Measurements from ENCODE around the gene TMEM184A.
A peak's percentile ranks its signal among the peaks of the same experiment; 100 is the strongest.

Gene TMEM184A

GRCh38 chr7:1550005-1550845 is 5.8 kb downstream of the TMEM184A start:
- no peak for DNase-seq

DNA sequence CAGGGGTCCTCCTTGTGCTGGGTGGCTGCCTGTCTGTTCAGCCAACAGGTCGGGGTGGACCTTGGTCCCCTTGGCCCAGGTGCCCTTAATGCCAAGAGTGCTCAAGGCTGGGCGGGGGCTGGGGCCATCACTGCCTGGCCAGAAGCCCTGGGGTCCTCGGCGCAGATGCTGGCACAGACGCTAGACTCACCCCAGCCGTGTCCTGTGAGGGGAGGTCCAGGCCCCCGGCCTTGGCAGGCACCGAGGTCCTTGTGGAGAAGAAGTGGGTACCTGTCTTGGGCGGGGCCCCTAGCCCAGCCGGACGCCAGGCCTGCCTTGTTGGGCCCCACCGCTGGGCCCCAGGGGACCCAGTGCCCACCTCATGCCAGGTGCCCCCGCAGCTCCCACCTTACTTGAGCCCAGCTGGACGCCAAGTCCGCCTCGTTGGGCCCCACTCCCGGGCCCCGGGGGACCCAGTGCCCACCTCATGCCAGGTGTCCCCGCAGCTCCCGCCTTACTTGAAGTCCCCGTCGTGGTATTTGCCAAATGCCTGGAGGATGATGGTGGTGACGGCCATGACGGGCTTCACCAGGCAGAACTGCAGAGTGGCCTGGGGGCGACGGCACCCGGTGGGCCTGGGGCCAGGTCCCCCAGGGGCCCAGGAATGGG is 6.5 kb downstream of the TMEM184A start:
- no peak for DNase-seq

DNA sequence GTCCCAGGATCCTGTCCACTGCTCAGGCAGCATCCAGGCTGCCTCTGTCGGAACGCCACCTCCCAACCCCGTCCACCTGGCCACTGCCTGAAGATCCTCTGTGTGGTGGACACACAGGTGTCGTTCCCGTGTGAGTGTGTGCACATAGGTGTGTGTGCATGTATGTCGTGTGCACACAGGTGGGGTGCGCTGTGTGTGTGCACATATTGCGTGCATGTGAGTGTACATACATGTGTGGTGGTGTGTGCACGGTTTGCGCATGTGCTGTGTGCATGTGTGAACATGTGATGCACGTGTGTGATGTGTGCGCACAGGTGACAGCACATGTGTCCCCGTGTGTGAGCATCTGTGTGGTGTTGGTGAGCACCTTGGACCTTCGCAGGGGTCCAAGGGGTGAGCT is 7.1 kb downstream of the TMEM184A start:
- DNase-seq, result no peak

DNA sequence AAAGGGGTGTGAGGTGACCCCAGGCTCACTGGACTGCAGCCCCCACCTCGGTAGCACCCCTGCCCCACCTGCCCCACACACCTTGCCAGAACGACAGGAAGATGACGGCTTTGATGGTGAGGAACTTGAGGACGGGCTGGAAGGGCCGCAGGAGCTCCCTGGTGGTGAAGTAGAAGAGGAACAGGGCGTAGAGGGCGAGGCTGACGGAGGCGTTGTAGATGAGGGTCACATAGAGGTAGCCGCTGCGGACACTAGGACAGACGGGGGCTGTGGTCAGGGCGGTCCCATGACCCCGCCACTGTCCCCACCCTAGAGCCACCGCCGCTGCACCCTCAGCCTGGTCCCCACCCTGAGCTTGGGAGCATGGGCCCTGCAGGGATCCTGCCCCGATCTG is 7.6 kb downstream of the TMEM184A start:
- DNase-seq, result peak in 2 of 6 experiments; percentile 25 to 28

DNA sequence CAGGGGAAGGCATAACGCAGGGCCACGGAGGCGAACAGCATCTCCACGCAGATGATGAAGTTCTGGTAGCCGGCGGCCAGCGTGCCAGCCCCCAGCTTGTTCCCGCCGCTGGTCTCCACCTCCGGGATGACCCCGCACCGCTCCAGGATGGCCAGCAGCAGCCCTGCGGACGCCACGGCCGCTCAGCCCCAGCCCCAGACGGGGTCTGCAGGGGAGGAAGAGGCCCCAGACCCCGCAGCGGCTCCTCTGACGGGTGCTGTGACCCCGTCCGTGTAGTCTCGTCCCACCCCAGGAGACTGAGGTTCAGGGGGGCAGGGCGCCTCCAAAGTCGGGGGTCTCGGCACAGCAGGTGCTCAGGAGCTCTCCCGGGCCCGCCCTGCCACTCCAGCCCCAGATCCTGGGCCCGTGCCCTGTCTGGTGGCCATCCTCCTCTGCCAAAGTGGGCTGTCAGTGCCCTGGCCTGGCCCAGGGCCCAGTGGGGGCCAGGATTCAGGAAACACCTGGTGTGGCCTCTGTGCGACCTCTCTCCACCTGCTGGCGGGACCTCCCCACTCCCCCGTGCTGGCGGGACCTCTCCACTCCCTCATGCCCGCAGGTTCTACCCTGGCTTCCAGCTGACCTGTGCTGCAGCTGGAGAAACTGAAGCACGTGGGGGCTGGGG is 8.1 kb downstream of the TMEM184A start:
- DNase-seq, result no peak

DNA sequence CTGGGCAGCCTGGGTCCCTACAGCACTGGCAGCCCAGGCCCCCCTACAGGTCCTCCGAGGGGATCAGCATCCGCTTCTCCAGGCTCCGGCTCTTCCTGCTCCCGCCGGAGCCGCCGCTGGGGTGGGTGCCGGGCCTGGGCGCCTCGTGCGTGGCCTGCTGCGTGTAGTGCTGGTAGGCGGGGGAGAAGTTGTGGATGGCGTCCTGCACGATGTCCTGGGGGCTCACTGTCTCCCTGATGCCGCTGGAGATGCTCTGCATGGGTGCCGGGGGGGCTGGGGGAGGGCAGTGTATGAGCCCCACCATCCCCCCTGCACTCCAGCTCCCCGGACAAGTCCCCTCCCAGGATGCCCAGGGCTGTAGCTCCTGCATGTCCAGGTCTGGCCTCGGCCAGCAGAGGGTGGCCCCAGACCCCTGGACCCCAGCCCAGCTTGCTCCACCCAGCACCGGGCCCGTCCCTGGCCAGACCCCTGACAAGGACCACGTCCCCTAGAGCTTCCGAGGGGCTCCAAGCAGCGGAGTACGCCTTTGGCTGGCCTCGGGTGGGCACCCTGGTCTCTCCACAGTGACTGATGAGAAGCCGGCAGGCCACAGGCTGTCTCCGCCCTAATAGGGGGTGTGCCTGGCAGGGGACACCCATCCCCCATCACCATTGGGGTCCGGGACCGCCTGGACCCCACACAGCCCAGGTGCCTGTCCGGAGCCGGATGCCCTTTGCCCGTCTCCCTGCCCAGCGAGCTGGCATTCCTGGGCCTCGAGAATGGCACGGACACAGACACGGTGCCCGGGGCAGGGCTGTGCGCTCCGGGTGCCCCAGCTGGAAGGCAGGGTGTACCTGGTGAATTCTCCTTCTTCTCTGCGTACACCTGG is 8.9 kb downstream of the TMEM184A start:
- no peak for DNase-seq

GRCh38 chr7:1546274-1546908 is 9.6 kb downstream of the TMEM184A start:
- no peak for DNase-seq

GRCh38 chr7:1545417-1546246 is 10.4 kb downstream of the TMEM184A start:
- no peak for DNase-seq

- DNase-seq, result no peak
Measured at GRCh38 chr7:1544896-1545416, 11.0 kb downstream of the TMEM184A start.

DNA sequence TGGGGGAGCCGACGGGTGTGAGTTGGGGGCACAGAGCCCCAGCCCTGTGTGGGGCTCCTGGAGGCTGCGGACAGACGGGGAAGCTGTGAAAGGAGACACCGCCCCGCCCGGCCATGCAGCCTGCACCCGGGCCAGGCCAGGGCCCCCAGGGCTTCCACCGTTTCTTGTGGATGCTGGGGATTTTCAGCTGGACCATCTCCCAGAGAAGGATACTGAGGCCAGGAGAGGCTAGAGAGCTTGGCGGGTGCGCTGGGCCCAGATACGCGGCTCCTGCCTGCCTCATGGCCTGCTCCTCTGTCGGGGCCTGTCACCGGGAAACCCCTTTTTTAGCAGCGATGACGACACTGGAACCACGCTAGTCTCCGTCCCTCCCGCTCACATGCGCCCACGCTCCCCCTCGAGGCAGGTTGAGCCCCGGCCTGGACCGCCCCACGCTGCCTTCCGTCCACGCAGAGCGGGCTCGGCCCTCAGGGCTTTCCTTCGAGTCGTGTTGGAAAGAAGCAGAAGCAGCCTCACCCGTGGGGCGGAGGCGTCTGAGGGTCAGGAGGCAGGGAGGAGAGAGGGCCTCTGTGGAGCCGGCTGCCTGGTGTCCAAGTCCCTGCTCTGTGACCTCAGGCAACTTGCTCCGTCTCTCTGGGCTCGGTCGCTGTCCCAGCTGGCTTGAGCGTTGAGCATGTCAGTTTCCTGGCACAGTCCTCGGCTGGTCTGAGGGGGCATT is 11.7 kb downstream of the TMEM184A start:
- DNase-seq, result no peak

- no peak for DNase-seq
Measured at GRCh38 chr7:1543826-1544177, 12.2 kb downstream of the TMEM184A start.

GRCh38 chr7:1542841-1543747 is 12.9 kb downstream of the TMEM184A start:
- DNase-seq, result no peak

DNA sequence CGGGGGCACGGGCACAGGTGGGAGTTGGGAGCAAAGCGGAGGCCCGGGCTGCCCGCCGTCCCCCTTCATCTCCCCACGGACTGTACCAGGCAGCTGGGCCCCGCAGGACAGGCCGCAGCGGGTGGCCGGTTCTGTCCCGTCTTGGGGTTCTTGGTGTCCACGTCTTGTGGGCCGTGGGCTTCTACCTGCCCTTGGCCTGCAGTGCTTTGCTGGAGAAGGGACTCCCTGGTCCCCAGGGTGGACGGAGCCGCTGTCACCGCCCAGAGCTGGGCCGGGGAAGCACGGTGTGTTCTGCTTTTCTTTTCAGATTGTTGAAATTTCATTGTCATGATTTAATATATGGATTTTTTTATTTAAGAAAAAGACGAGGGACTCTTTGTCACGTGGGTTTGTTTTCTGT is 13.7 kb downstream of the TMEM184A start:
- DNase-seq, result no peak

DNA sequence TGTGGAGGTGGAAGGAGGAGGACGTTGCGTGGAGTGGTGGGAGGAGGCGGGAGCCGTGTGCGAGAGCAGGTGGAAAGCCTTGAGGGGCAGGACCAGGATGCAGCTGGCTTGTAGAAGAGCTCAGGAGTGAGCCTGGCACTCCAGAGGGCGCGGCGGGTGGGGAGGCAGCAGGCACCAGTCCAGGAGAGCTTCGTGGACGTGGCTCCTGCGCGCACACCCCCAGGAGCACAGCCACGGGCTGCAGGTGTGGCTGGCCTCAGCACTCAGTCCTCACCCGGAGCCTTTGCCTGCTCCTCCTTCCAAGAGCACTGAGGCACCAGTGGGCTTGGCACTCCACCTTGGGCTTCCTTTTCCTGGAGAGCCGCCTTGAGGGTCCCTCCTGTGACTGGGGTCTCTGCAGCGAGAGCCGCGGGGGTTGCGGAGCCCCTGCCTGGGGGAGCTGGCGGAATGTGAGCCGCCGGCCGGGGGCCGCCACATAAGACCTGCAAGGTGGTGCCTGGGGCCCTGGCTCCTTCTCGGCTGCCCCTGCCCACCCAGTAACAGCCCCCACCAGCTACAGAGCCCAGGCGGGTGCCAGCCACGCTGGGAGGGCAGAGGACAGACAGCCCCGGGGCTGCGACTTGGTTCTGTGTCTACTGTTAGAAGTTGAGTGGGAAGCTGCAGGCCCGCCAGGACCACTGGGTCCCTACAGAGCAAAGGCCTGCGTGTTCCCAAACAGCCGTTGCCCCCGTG is 14.4 kb downstream of the TMEM184A start:
- DNase-seq, result no peak

- no peak for DNase-seq
Measured at GRCh38 chr7:1540776-1541271, 15.2 kb downstream of the TMEM184A start.

- DNase-seq, result no peak
Measured at GRCh38 chr7:1539882-1540775, 15.9 kb downstream of the TMEM184A start.

DNA sequence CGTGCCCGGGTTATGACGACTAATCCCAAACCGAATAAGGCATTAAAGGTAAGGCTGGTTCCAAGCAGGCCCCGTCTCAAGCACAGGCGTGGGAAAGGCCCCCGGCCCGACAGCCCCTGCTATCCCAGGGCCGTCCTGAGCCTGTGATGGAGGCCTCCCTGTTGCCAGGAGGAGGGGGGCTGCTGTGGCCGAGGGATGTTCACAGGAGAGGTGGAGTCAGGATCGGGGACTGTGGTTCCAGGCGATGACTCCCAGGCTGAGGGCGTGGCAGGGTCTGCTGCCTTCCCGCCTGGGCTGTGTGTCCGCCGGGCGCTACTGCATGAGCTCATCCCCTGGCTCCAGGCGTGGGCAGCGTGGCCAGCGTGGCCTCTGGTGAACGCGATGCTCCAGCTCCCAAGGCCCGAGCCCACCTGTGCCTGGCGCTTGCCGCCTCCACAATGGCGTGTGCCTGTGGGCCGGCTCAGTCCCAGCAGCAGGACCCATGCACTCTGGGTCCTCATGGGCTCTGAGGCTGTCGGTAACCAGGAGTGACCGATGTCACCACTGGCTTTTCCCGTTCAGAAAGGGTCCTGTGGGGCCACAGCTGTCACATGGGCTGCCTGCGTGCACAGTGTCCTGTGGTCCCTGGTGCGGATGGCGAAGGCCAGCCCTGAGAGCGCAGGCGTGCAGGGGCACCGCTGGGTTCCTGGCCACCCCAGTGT is 16.7 kb downstream of the TMEM184A start:
- no peak for DNase-seq

All from stimulated activated naive CD4-positive, alpha-beta T cell (primary cell).